NCI-H146 (cell line): ENCODE measurements around the gene BTNL2.
"Not testable (repeated sequence)": the region's sequence is repeated elsewhere in the genome, so short reads cannot be mapped to it uniquely, and the experiment has no call there.

Source experiments
- DNase-seq: peaks from one replicate; lab custom pipeline; 2025; lab: John Stamatoyannopoulos, UW

BTNL2 gene

GRCh38 chr6:32406857-32407256, at the start of gene BTNL2:
TSS of gene BTNL2 (minus strand) at chr6:32407181. CDS start at chr6:32407123, 58 bp downstream.
- DNase-seq = no peak

- no peak for DNase-seq
Observed at GRCh38 chr6:32449088-32449736, 42.2 kb upstream of the BTNL2 start.

- no peak for DNase-seq
Observed at GRCh38 chr6:32447932-32448331, 41.0 kb upstream of the BTNL2 start.

GRCh38 chr6:32445321-32445854, 38.4 kb upstream of the BTNL2 start:
- DNase-seq = no peak

GRCh38 chr6:32444433-32444832, 37.5 kb upstream of the BTNL2 start:
- no peak for DNase-seq

- no peak for DNase-seq
Observed at GRCh38 chr6:32442977-32443552, 36.1 kb upstream of the BTNL2 start.

GRCh38 chr6:32442243-32442667, 35.3 kb upstream of the BTNL2 start:
- DNase-seq = no peak

GRCh38 chr6:32439602-32440214, 32.7 kb upstream of the BTNL2 start, which contains the start of gene HLA-DRA:
TSS of gene HLA-DRA (plus strand) at chr6:32439887. CDS start at chr6:32439951, 64 bp downstream.
- no peak for DNase-seq

GRCh38 chr6:32439139-32439538, 32.2 kb upstream of the BTNL2 start:
- no peak for DNase-seq

GRCh38 chr6:32436995-32437836, 30.2 kb upstream of the BTNL2 start:
- DNase-seq = no peak

GRCh38 chr6:32436186-32436585, 29.2 kb upstream of the BTNL2 start:
- no peak for DNase-seq

GRCh38 chr6:32433950-32434349, 27.0 kb upstream of the BTNL2 start:
- DNase-seq = not testable (repeated sequence)

GRCh38 chr6:32432050-32432450, 25.1 kb upstream of the BTNL2 start:
- DNase-seq = no peak

GRCh38 chr6:32431142-32431541, 24.2 kb upstream of the BTNL2 start:
- no peak for DNase-seq

GRCh38 chr6:32430179-32430578, 23.2 kb upstream of the BTNL2 start:
- no peak for DNase-seq

- DNase-seq = no peak
Observed at GRCh38 chr6:32427934-32428474, 21.0 kb upstream of the BTNL2 start.

GRCh38 chr6:32427218-32427617, 20.2 kb upstream of the BTNL2 start:
- no peak for DNase-seq

- DNase-seq = no peak
Observed at GRCh38 chr6:32426338-32426737, 19.4 kb upstream of the BTNL2 start.

- DNase-seq = no peak
Observed at GRCh38 chr6:32424589-32425300, 17.8 kb upstream of the BTNL2 start.

- DNase-seq = no peak
Observed at GRCh38 chr6:32416036-32416435, 9.1 kb upstream of the BTNL2 start.

GRCh38 chr6:32415521-32416019, 8.6 kb upstream of the BTNL2 start:
- DNase-seq = peak; percentile 34
